SK-N-SH treated with all-trans-retinoic acid at 6 μM for 48 hours (cell line): ENCODE data around the gene ZNF653.

Experiments
- ATAC-seq: fragments of 200-7000 bp; cut with Tn5 transposase; 3 replicates; pipeline ENCODE4 v1.9.1; 2020; ENCODE audit warnings: mild to moderate bottlenecking, moderate library complexity
- ARNTL ChIP-seq: fragments of 450-650 bp; formaldehyde crosslinking; IDR thresholded peaks from 2 replicates; pipeline ENCODE4 v1.5.0; 2020; ENCODE audit warnings: low read depth, mild to moderate bottlenecking, moderate library complexity, borderline replicate concordance
- BACH2 ChIP-seq: fragments of 250-450 bp; sonication (Bioruptor Pico); IDR thresholded peaks from 2 replicates; pipeline ENCODE4 v1.9.0; 2021; ENCODE audit warnings: mild to moderate bottlenecking, borderline replicate concordance
- CREB5 ChIP-seq: fragments of 250-450 bp; sonication (Bioruptor Pico); IDR thresholded peaks from 2 replicates; pipeline ENCODE4 v1.5.1; 2020; ENCODE audit warnings: low read depth, mild to moderate bottlenecking, moderate library complexity
- CSRNP3 ChIP-seq: fragments of 250-450 bp; sonication (Bioruptor Pico); IDR thresholded peaks from 2 replicates; pipeline ENCODE4 v1.5.1; 2021; ENCODE audit warnings: mild to moderate bottlenecking, moderate library complexity
- ESRRG ChIP-seq: fragments of 250-450 bp; sonication (Bioruptor Pico); IDR thresholded peaks from 2 replicates; pipeline ENCODE4 v1.6.1; 2021; ENCODE audit warnings: mild to moderate bottlenecking
- GLIS3 ChIP-seq: fragments of 250-450 bp; sonication (Bioruptor Pico); IDR thresholded peaks from 2 replicates; pipeline ENCODE4 v1.5.0; 2020; ENCODE audit warnings: mild to moderate bottlenecking, moderate library complexity
- ISL1 ChIP-seq: fragments of 250-450 bp; sonication (Bioruptor Pico); IDR thresholded peaks from 2 replicates; pipeline ENCODE4 v2.1.2; 2022; ENCODE audit warnings: mild to moderate bottlenecking, moderate library complexity
- OSR1 ChIP-seq: fragments of 250-450 bp; sonication (Bioruptor Pico); IDR thresholded peaks from 2 replicates; pipeline ENCODE4 v1.8.0; 2022; ENCODE audit warnings: moderate library complexity, mild to moderate bottlenecking, inconsistent platforms
- PATZ1 ChIP-seq: fragments of 250-450 bp; sonication (Bioruptor Pico); IDR thresholded peaks from 2 replicates; pipeline ENCODE4 v1.8.0; 2020; ENCODE audit warnings: mild to moderate bottlenecking, moderate library complexity, borderline replicate concordance
- POU6F1 ChIP-seq: fragments of 250-450 bp; sonication (Bioruptor Pico); IDR thresholded peaks from 2 replicates; pipeline ENCODE4 v1.8.0; 2021; ENCODE audit warnings: low read depth, mild to moderate bottlenecking, moderate library complexity, borderline replicate concordance
- PPARA ChIP-seq: fragments of 250-450 bp; sonication (Bioruptor Pico); IDR thresholded peaks from 2 replicates; pipeline ENCODE4 v1.5.0; 2020; ENCODE audit warnings: mild to moderate bottlenecking, borderline replicate concordance
- TOX ChIP-seq: fragments of 250-450 bp; sonication (Bioruptor Pico); IDR thresholded peaks from 2 replicates; pipeline ENCODE4 v1.8.0; 2021; ENCODE audit warnings: mild to moderate bottlenecking, moderate library complexity, borderline replicate concordance
- ZC3H10 ChIP-seq: fragments of 250-450 bp; sonication (Bioruptor Pico); IDR thresholded peaks from 2 replicates; pipeline ENCODE4 v1.5.1; 2021; ENCODE audit warnings: mild to moderate bottlenecking, moderate library complexity
- ZFP3 ChIP-seq: fragments of 250-450 bp; sonication (Bioruptor Pico); IDR thresholded peaks from 2 replicates; pipeline ENCODE4 v1.5.0; 2020; ENCODE audit warnings: mild to moderate bottlenecking, moderate library complexity
- ZFP30 ChIP-seq: fragments of 450-650 bp; formaldehyde crosslinking; IDR thresholded peaks from 2 replicates; pipeline ENCODE4 v1.5.0; 2022; ENCODE audit warnings: mild to moderate bottlenecking, moderate library complexity
- ZNF565 ChIP-seq: fragments of 450-650 bp; formaldehyde crosslinking; conservative IDR thresholded peaks from 2 replicates; pipeline ENCODE4 v1.5.0; 2020; ENCODE audit warnings: low read depth, mild to moderate bottlenecking, moderate library complexity
- ZNF70 ChIP-seq: fragments of 450-650 bp; formaldehyde crosslinking; IDR thresholded peaks from 2 replicates; pipeline ENCODE4 v1.5.0; 2020; ENCODE audit warnings: mild to moderate bottlenecking, moderate library complexity

Gene ZNF653

GRCh38 chr19:11499220-11499726 is 6.4 kb downstream of the ZNF653 start:
- no peak for ATAC-seq
- TF ChIP-seq BACH2 (CRISPR knock-in tag) (no peak), ZFP30 (CRISPR knock-in tag) (no peak), CSRNP3 (CRISPR knock-in tag) (no peak), OSR1 (CRISPR knock-in tag) (no peak), POU6F1 (CRISPR knock-in tag) (no peak), ZC3H10 (CRISPR knock-in tag) (no peak), TOX (CRISPR knock-in tag) (no peak), ZFP3 (CRISPR knock-in tag) (no peak), ARNTL (no peak), PPARA (no peak), PATZ1 (CRISPR knock-in tag) (no peak)

- ATAC-seq = peak; percentile 99
- TF ChIP-seq ESRRG (CRISPR knock-in tag) (no peak), ZC3H10 (CRISPR knock-in tag) (no peak), ZNF70 (CRISPR knock-in tag) (no peak), CSRNP3 (CRISPR knock-in tag) (no peak), ARNTL (no peak), TOX (CRISPR knock-in tag) (no peak), ISL1 (CRISPR knock-in tag) (no peak), CREB5 (CRISPR knock-in tag) (no peak), GLIS3 (no peak)
Measured at GRCh38 chr19:11496391-11497163, 9.1 kb downstream of the ZNF653 start.

GRCh38 chr19:11495885-11496284 is 9.8 kb downstream of the ZNF653 start:
- no peak for ATAC-seq

More at GRCh38 chr19:11495885-11496284, 9.8 kb downstream of the ZNF653 start:
- TF ChIP-seq TOX (CRISPR knock-in tag) (no peak), ISL1 (CRISPR knock-in tag) (no peak), ZC3H10 (CRISPR knock-in tag) (no peak), CSRNP3 (CRISPR knock-in tag) (no peak), ZNF70 (CRISPR knock-in tag) (no peak), CREB5 (CRISPR knock-in tag) (no peak), ZFP3 (CRISPR knock-in tag) (no peak), ZNF565 (no peak), ZFP30 (CRISPR knock-in tag) (no peak)
- TF ChIP-seq, all 23 proteins: peak for 0
